ENCODE data around the gene AP3M1. TPM values are rescaled to one million over a fixed set of nuclear protein-coding genes. Genes with fewer than 3 reads are reported as not detected.

The AP3M1 gene
- total RNA-seq, 1 donor: 51.4 TPM

DNA sequence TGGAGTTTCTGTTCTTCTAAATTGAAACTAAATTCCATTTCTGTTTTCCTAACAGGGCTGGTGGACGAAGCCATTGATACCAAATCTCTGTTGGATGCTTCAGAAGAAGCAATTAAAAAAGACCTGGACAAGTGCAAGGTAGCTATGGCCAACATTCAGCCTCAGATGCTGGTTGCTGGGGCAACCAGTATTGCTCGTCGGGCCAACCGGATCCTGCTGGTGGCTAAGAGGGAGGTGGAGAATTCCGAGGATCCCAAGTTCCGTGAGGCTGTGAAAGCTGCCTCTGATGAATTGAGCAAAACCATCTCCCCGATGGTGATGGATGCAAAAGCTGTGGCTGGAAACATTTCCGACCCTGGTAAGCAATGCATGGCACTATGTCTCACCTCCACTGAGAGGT is 45.6 kb downstream of the AP3M1 start:
- TF ChIP-seq, protein P1, sequence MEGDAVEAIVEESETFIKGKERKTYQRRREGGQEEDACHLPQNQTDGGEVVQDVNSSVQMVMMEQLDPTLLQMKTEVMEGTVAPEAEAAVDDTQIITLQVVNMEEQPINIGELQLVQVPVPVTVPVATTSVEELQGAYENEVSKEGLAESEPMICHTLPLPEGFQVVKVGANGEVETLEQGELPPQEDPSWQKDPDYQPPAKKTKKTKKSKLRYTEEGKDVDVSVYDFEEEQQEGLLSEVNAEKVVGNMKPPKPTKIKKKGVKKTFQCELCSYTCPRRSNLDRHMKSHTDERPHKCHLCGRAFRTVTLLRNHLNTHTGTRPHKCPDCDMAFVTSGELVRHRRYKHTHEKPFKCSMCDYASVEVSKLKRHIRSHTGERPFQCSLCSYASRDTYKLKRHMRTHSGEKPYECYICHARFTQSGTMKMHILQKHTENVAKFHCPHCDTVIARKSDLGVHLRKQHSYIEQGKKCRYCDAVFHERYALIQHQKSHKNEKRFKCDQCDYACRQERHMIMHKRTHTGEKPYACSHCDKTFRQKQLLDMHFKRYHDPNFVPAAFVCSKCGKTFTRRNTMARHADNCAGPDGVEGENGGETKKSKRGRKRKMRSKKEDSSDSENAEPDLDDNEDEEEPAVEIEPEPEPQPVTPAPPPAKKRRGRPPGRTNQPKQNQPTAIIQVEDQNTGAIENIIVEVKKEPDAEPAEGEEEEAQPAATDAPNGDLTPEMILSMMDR (IDR thresholded peaks at IDR 0.05; ENCODE audit: insufficient read depth, low read depth, low read length): no peak
- no peak for DNase-seq (ENCODE audit: low read depth)
- no peak overlapping the region for H3K4me3 ChIP-seq (ENCODE audit: low read depth, low read length)

DNA sequence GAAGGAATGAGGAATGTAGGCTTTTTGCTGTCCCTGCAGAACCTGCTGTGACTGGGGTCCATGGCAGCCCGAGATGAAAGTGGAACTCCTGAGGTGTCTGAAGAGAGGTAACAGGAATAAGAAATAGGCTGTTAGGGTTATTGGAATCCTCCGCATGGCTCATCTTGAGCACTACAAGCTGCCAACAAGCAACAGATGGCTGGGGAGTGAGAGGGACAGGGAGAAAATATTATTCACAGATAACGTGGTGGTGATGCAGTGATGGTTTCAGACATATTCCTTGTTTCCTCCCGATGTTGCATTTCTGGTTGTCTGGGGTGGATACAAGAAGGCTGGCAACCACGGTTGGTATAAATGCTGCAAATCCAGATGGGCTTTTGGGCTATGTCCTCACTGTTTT is 46.1 kb downstream of the AP3M1 start:
- TF ChIP-seq, protein P1 (IDR thresholded peaks at IDR 0.05; ENCODE audit: insufficient read depth, low read depth, low read length): no peak
- H3K4me3 ChIP-seq (ENCODE audit: low read depth, low read length): no peak overlapping the region
- no peak for DNase-seq (ENCODE audit: low read depth)

DNA sequence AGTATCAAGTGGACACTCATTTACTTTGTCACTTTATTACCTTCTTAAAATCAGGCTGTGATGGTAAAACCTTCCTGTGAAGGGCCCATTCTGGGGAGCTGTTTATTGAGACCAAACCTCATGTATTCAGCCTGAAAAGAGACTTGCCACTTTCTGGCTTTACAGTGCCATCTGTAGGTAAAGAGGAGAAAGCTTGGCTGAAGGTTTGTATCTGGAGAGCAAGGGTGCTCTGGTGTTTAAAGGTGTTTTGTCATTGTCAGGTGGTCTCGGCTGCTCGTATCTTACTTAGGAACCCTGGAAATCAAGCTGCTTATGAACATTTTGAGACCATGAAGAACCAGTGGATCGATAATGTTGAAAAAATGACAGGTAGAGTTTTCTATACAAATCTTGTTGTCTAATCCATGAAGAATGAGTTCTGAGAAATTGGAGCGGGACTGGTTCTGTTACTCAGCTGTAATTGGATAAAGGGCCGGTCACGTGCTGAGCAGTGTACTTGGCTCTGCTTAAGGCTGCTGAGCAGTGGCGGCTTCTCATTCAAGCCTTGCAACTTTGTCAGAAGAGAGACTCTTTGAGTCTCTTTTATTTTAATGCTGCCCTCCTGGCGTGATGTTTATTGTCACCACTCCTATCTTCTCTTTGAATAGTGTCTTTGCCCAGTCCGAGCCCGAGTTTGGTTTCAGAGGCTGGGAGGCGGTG is 46.9 kb downstream of the AP3M1 start:
- H3K4me3 ChIP-seq (ENCODE audit: low read depth, low read length): no peak overlapping the region
- TF ChIP-seq, protein P1 (IDR thresholded peaks at IDR 0.05; ENCODE audit: insufficient read depth, low read depth, low read length): peak; percentile 46
- DNase-seq (ENCODE audit: low read depth): peak; percentile 42

DNA sequence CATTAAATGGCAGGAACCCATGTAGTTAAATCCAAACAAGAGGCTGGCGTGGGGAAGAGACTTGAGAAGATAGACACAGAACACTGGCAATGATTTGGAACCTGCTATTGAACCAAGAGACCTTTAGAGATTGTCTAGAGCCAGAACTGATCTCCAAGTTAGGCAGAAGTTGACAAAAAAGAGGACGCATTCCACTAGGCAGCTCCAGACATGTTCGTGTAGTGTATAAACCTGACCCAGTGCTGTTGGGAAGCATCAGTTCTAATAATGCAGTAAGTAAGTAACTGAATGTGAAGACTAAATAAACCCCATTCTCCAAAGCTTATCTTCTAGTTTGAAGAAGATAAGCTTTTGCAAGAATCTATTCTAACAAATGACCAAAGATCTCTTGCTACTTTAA is 50.8 kb downstream of the AP3M1 start:
- no peak for DNase-seq (ENCODE audit: low read depth)
- TF ChIP-seq, protein P1 (IDR thresholded peaks at IDR 0.05; ENCODE audit: insufficient read depth, low read depth, low read length): no peak
- no peak overlapping the region for H3K4me3 ChIP-seq (ENCODE audit: low read depth, low read length)

DNA sequence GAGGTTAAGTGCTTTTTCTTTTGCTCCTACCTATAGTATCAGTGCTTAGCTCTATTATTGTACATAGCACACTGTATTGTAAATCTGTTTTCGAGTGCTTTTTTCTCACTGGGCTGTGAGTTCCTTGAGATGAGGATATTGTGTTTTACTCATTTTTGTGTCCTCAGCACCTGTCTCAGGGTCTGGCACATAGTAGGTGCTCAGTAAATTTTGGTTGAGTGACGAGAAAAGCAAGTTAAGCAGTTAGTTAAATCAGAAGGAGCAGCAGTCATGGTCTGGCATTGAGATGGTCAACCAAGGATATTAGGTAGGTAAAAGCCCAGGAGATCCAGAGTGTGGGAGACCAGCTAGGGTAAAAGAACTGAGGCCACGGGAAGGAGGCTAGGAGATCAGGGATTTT is 51.2 kb downstream of the AP3M1 start:
- TF ChIP-seq, protein P1 (IDR thresholded peaks at IDR 0.05; ENCODE audit: insufficient read depth, low read depth, low read length): no peak

DNA sequence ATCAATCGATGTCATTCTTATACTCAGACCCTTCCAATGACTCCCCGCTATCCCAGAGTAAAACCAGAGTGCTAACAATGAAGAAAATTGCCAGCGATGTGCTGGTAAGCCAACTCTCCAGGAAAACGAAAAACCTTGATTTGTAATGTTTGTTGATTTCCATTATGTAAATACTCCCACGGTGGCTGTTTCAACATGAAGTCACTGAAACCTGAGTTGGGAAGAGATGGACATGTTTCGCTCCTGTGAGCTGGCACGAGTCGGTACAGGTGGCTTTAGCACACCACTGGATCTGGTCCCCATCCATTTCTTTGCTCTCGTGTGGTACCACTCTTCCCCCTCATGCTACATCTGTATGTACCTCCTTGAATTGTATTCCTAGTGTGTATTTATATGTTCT is 52.9 kb downstream of the AP3M1 start:
- TF ChIP-seq, protein P1 (IDR thresholded peaks at IDR 0.05; ENCODE audit: insufficient read depth, low read depth, low read length): no peak
- H3K4me3 ChIP-seq (ENCODE audit: low read depth, low read length): no peak overlapping the region
- no peak for DNase-seq (ENCODE audit: low read depth)

More for the DNA sequence above, 51.2 kb downstream of the AP3M1 start:
- no peak for DNase-seq (ENCODE audit: low read depth)
- no peak overlapping the region for H3K4me3 ChIP-seq (ENCODE audit: low read depth, low read length)

DNA sequence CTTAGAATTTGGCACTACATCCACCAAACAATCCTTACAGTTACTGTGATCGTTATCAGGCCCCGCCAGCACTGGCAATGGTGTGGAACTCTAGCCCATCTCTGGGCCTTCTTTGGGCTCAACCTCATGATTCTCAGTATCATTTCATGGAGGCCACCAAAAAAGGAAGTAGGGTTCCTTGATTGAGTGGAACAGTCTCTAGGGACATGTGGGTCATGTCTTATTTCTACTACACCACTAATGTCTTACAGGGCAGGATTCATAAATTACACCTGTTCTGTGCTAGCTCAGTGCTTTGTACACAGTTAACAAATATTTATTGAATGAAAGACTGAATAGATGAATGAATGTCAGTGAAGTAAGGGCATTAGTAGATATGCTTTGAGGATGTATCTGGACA is 53.9 kb downstream of the AP3M1 start:
- no peak overlapping the region for H3K4me3 ChIP-seq (ENCODE audit: low read depth, low read length)
- no peak for DNase-seq (ENCODE audit: low read depth)
- TF ChIP-seq, protein P1 (IDR thresholded peaks at IDR 0.05; ENCODE audit: insufficient read depth, low read depth, low read length): no peak
